Measurements from ENCODE around the gene TMEM88. TPM values are rescaled to one million over a fixed set of nuclear protein-coding genes. Genes with fewer than 3 reads are reported as not detected.
A peak's percentile ranks its signal among the peaks of the same experiment; 100 is the strongest.

The TMEM88 gene
- total and polyA plus RNA-seq, 2 of the 13 experiments (the other 11 are each of a cell fraction or from before 2014, with no cell fraction given) = 0.31 to 0.66 TPM

DNA sequence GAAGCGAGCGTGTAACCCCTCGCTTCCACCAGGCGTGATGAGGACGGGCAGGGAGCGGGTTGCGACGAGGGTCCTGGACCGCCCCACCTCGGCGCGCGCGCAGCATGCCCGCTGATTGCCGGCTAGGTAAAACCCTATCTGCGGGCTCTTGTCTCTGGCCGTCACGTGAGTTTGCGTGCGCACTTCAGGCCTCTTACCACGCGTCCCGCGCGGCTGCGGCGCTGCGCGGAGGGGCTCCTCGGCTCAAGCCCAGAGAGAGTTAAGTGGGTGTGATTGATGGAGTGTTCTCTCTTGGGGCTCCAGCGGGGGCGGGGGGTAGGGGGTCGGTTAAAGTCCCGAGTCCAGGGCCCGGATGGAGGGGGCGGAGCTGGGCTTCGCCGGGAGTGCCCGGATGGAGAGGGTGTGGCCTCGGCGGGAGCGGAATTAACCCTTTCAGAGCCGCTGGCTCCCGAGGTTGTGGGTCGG, 12.9 kb upstream of the TMEM88 start (continued):
- TF ChIP-seq PRDM10 (CRISPR knock-in tag; IDR thresholded peaks at IDR 0.05; ENCODE audit: low read depth) (no peak), ZNF549 (CRISPR knock-in tag; IDR thresholded peaks at IDR 0.05) (no peak), ZSCAN25 (CRISPR knock-in tag; IDR thresholded peaks at IDR 0.05) (no peak), NFYC (CRISPR knock-in tag; IDR thresholded peaks at IDR 0.05) (no peak), PHF8 (CRISPR knock-in tag; IDR thresholded peaks at IDR 0.05) (peak; percentile 64), MTF2 (CRISPR knock-in tag; IDR thresholded peaks at IDR 0.05; ENCODE audit: borderline replicate concordance) (no peak), ZNF7 (CRISPR knock-in tag; IDR thresholded peaks at IDR 0.05) (no peak), PCBP1 (IDR thresholded peaks at IDR 0.05; ENCODE audit: borderline replicate concordance, low read depth, low read length) (no peak), RELA (CRISPR knock-in tag; IDR thresholded peaks at IDR 0.05) (no peak), ZBTB38 (CRISPR knock-in tag; IDR thresholded peaks at IDR 0.05) (no peak), ZBTB26 (CRISPR knock-in tag; IDR thresholded peaks at IDR 0.05; ENCODE audit: borderline replicate concordance) (no peak), AKAP8 (CRISPR knock-in tag; IDR thresholded peaks at IDR 0.05) (no peak), FIP1L1 (IDR thresholded peaks at IDR 0.05; ENCODE audit: borderline replicate concordance, insufficient read depth, low read depth, low read length) (no peak), SP4 (CRISPR knock-in tag; IDR thresholded peaks at IDR 0.05) (peak; percentile 71)
- TF ChIP-seq, protein P1, sequence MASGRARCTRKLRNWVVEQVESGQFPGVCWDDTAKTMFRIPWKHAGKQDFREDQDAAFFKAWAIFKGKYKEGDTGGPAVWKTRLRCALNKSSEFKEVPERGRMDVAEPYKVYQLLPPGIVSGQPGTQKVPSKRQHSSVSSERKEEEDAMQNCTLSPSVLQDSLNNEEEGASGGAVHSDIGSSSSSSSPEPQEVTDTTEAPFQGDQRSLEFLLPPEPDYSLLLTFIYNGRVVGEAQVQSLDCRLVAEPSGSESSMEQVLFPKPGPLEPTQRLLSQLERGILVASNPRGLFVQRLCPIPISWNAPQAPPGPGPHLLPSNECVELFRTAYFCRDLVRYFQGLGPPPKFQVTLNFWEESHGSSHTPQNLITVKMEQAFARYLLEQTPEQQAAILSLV (CRISPR knock-in tag; IDR thresholded peaks at IDR 0.05; ENCODE audit: borderline replicate concordance) = no peak
- TF ChIP-seq, protein P2, sequence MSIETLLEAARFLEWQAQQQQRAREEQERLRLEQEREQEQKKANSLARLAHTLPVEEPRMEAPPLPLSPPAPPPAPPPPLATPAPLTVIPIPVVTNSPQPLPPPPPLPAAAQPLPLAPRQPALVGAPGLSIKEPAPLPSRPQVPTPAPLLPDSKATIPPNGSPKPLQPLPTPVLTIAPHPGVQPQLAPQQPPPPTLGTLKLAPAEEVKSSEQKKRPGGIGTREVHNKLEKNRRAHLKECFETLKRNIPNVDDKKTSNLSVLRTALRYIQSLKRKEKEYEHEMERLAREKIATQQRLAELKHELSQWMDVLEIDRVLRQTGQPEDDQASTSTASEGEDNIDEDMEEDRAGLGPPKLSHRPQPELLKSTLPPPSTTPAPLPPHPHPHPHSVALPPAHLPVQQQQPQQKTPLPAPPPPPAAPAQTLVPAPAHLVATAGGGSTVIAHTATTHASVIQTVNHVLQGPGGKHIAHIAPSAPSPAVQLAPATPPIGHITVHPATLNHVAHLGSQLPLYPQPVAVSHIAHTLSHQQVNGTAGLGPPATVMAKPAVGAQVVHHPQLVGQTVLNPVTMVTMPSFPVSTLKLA (IDR thresholded peaks at IDR 0.05) = no peak; the same call in 1 of the 2 replicates
- TF ChIP-seq, protein P3, sequence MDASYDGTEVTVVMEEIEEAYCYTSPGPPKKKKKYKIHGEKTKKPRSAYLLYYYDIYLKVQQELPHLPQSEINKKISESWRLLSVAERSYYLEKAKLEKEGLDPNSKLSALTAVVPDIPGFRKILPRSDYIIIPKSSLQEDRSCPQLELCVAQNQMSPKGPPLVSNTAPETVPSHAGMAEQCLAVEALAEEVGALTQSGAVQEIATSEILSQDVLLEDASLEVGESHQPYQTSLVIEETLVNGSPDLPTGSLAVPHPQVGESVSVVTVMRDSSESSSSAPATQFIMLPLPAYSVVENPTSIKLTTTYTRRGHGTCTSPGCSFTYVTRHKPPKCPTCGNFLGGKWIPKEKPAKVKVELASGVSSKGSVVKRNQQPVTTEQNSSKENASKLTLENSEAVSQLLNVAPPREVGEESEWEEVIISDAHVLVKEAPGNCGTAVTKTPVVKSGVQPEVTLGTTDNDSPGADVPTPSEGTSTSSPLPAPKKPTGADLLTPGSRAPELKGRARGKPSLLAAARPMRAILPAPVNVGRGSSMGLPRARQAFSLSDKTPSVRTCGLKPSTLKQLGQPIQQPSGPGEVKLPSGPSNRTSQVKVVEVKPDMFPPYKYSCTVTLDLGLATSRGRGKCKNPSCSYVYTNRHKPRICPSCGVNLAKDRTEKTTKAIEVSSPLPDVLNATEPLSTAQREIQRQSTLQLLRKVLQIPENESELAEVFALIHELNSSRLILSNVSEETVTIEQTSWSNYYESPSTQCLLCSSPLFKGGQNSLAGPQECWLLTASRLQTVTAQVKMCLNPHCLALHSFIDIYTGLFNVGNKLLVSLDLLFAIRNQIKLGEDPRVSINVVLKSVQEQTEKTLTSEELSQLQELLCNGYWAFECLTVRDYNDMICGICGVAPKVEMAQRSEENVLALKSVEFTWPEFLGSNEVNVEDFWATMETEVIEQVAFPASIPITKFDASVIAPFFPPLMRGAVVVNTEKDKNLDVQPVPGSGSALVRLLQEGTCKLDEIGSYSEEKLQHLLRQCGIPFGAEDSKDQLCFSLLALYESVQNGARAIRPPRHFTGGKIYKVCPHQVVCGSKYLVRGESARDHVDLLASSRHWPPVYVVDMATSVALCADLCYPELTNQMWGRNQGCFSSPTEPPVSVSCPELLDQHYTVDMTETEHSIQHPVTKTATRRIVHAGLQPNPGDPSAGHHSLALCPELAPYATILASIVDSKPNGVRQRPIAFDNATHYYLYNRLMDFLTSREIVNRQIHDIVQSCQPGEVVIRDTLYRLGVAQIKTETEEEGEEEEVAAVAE (CRISPR knock-in tag; IDR thresholded peaks at IDR 0.05; ENCODE audit: borderline replicate concordance) = no peak; the same call in 1 of the 2 replicates

Measured in HepG2 (cell line).